ENCODE data around the gene SHC4. TPM values are rescaled to one million over a fixed set of nuclear protein-coding genes. Genes with fewer than 3 reads are reported as not detected.

SHC4 gene
- total RNA-seq, 1 donor from 2014 or later, result 4.2 TPM

DNA sequence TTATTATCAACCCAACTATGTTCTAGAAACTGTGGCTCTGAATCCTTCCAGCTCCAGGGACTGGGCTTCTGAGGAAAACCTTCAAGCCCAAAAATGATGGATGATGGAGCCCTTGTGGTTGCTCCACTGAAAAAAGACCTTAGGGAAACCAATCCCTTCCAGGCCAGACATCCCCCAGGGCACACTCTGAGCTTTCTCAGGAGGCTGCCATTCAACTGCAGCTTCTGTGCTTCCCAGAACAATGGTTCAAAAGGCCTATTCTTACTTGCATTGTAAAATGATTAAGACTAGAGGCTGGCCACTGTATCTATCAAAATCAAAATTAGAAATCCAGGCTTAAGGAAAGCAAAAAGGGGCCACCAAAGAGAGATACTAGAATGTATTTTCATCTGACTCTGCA lies 58.5 kb downstream of the SHC4 start:
- DNase-seq (ENCODE audit: low read depth), result no peak
- TF ChIP-seq, protein P1, sequence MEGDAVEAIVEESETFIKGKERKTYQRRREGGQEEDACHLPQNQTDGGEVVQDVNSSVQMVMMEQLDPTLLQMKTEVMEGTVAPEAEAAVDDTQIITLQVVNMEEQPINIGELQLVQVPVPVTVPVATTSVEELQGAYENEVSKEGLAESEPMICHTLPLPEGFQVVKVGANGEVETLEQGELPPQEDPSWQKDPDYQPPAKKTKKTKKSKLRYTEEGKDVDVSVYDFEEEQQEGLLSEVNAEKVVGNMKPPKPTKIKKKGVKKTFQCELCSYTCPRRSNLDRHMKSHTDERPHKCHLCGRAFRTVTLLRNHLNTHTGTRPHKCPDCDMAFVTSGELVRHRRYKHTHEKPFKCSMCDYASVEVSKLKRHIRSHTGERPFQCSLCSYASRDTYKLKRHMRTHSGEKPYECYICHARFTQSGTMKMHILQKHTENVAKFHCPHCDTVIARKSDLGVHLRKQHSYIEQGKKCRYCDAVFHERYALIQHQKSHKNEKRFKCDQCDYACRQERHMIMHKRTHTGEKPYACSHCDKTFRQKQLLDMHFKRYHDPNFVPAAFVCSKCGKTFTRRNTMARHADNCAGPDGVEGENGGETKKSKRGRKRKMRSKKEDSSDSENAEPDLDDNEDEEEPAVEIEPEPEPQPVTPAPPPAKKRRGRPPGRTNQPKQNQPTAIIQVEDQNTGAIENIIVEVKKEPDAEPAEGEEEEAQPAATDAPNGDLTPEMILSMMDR (IDR thresholded peaks at IDR 0.05; ENCODE audit: insufficient read depth, low read length, poor library complexity, severe bottlenecking), result no peak
- H3K27me3 ChIP-seq (ENCODE audit: control insufficient read depth, insufficient read depth, low read length), result no peaks in the 10 kb centered on the region

DNA sequence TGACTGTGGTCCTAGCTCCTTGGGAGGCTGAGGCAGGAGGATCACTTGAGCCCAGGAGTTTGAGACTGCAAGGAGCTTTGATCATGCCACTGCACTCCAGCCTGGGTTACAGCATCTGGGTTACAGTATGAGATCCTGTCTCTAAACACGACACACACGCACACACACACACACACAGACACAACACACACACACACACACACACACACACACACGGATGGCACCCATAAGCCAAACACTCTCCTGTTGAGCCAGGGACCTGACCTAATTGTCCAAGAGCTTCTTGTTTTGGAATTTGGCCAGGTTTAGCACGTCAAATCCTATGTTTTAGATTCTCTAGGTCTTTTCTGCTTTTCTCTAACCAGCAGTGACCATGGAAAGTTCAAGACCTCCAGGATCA lies 59.0 kb downstream of the SHC4 start:
- H3K36me3 ChIP-seq (ENCODE audit: control insufficient read depth, insufficient read depth, low read length), result no peaks in the 10 kb centered on the region
- H3K4me3 ChIP-seq (ENCODE audit: low read depth, low read length), result no peak overlapping the region
- TF ChIP-seq, protein P1 (IDR thresholded peaks at IDR 0.05; ENCODE audit: insufficient read depth, low read length, poor library complexity, severe bottlenecking), result no peak
- DNase-seq (ENCODE audit: low read depth), result no peak
- no peaks in the 10 kb centered on the region for H3K27me3 ChIP-seq (ENCODE audit: control insufficient read depth, insufficient read depth, low read length)

More for the DNA sequence above, 58.5 kb downstream of the SHC4 start:
- Histone ChIP-seq H3K36me3 (ENCODE audit: control insufficient read depth, insufficient read depth, low read length) (no peaks in the 10 kb centered on the region), H3K4me3 (ENCODE audit: low read depth, low read length) (no peak overlapping the region)

DNA sequence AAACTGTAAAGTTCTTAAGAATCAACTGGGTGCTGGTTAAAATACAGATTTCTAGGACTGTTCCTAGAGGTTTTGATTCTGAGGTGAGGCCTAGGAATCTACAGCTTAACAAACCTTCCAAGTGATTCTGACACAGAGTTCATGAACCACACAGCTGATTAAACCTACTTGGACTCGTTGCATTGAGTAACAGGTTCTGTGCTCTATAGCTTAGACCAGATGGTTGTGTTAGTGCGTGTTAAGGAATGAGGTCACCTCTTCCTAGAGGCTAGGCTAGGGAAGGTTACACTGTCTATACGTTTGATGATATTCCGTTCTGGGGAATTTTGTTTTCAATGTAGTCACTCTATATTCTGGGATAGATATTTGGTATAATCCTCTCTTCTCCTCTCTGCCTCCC lies 63.9 kb downstream of the SHC4 start:
- no peak for DNase-seq (ENCODE audit: low read depth)
- Histone ChIP-seq H3K36me3 (ENCODE audit: control insufficient read depth, insufficient read depth, low read length) (no peaks in the 10 kb centered on the region), H3K4me3 (ENCODE audit: low read depth, low read length) (no peak overlapping the region), H3K27me3 (ENCODE audit: control insufficient read depth, insufficient read depth, low read length) (no peaks in the 10 kb centered on the region)
- TF ChIP-seq, protein P1 (IDR thresholded peaks at IDR 0.05; ENCODE audit: insufficient read depth, low read length, poor library complexity, severe bottlenecking), result no peak

DNA sequence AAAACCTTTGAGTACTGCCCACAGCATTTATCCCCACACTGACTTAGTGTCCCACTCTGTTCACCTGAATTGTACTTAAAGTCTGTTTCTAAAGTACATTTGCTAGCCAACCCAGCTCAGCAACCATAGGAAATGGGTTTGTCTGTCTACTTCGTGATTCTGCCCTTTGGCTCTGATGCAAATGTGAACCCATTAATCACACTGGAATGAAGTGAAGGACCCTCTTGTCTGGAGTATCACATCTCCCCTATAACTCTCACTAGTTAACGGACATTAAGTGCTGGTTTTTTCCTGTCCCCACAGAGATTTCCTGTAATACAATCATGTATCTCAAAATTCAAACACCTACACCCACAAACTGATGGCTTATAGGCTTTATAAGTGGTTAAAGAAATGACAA lies 65.3 kb downstream of the SHC4 start:
- TF ChIP-seq, protein P1 (IDR thresholded peaks at IDR 0.05; ENCODE audit: insufficient read depth, low read length, poor library complexity, severe bottlenecking), result no peak
- no peak overlapping the region for H3K4me3 ChIP-seq (ENCODE audit: low read depth, low read length)
- no peaks in the 10 kb centered on the region for H3K27me3 ChIP-seq (ENCODE audit: control insufficient read depth, insufficient read depth, low read length)
- no peak for DNase-seq (ENCODE audit: low read depth)
- H3K36me3 ChIP-seq (ENCODE audit: control insufficient read depth, insufficient read depth, low read length), result no peaks in the 10 kb centered on the region

DNA sequence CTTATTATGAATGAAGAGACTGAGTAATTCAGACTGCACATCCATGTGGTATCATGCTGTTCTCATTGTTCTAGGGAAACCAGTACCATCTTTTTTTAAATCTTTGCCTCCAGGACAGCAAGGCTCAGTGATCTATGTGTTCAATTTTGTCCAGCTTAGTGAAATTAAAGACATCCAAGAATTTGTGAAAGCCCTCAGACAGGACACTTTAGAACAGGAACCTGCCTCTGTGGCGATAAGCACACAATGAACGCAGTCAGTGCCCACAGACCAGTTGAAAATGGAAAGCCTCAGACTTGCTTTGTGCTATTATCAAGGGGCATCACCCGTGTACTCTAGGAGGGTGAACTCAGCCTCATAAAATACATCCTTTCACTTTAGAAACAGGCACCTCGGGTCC lies 65.7 kb downstream of the SHC4 start:
- Histone ChIP-seq H3K4me3 (ENCODE audit: low read depth, low read length) (no peak overlapping the region), H3K36me3 (ENCODE audit: control insufficient read depth, insufficient read depth, low read length) (no peaks in the 10 kb centered on the region), H3K27me3 (ENCODE audit: control insufficient read depth, insufficient read depth, low read length) (no peaks in the 10 kb centered on the region)
- TF ChIP-seq, protein P1 (IDR thresholded peaks at IDR 0.05; ENCODE audit: insufficient read depth, low read length, poor library complexity, severe bottlenecking), result no peak
- DNase-seq (ENCODE audit: low read depth), result no peak
